Mesendoderm (in vitro differentiated cells): ENCODE data around the gene NPEPL1.
"Not testable (repeated sequence)": the region's sequence is repeated elsewhere in the genome, so short reads cannot be mapped to it uniquely, and the experiment has no call there.

Experiments
- DNase-seq: peaks from one replicate; pipeline ENCODE4 v3.0.0; 2013
- H2AK5ac ChIP-seq: 2 replicates; pipeline ENCODE4 v1.6.1; 2013; ENCODE audit warnings: low read length, inconsistent platforms
- H2BK120ac ChIP-seq: 2 replicates; pipeline ENCODE4 v1.6.1; 2013; ENCODE audit warnings: low read depth, mild to moderate bottlenecking, low read length, moderate library complexity, mixed read lengths
- H2BK15ac ChIP-seq: replicated peaks from 2 replicates; pipeline ENCODE4 v1.6.1; 2013; ENCODE audit warnings: low read depth, mild to moderate bottlenecking, moderate library complexity
- H2BK5ac ChIP-seq: 2 replicates; pipeline ENCODE4 v1.6.1; 2013; ENCODE audit warnings: low read length, inconsistent platforms
- H3K18ac ChIP-seq: 2 replicates; pipeline ENCODE4 v1.6.1; 2013; ENCODE audit warnings: mild to moderate bottlenecking, low read length, mixed read lengths
- H3K23ac ChIP-seq: one replicate; pipeline ENCODE4 v1.6.1; 2013; ENCODE audit warnings: low read length
- H3K27ac ChIP-seq: 2 replicates; pipeline ENCODE4 v1.5.1; 2013; ENCODE audit warnings: low read depth, mild to moderate bottlenecking, inconsistent platforms, low read length, moderate library complexity
- H3K27me3 ChIP-seq: 2 replicates; pipeline ENCODE4 v1.6.1; 2013; ENCODE audit warnings: low read length, control low read depth, mild to moderate bottlenecking, inconsistent platforms; ENCODE audit not compliant: insufficient read depth, poor library complexity
- H3K36me3 ChIP-seq: 2 replicates; pipeline ENCODE4 v1.6.1; 2013; ENCODE audit warnings: low read length, inconsistent platforms; ENCODE audit not compliant: control insufficient read depth, insufficient read depth
- H3K4ac ChIP-seq: one replicate; pipeline ENCODE4 v1.6.1; 2013; ENCODE audit warnings: low read depth, mild to moderate bottlenecking, low read length, moderate library complexity
- H3K4me1 ChIP-seq: 2 replicates; pipeline ENCODE4 v1.6.1; 2013; ENCODE audit warnings: low read depth, low read length, inconsistent platforms; ENCODE audit not compliant: control insufficient read depth
- H3K4me2 ChIP-seq: 2 replicates; pipeline ENCODE4 v1.6.1; 2013; ENCODE audit warnings: low read length
- H3K4me3 ChIP-seq: 2 replicates; pipeline ENCODE4 v1.5.1; 2013; ENCODE audit warnings: mild to moderate bottlenecking, low read length
- H3K56ac ChIP-seq: one replicate; pipeline ENCODE4 v1.6.1; 2013; ENCODE audit warnings: low read length
- H3K79me1 ChIP-seq: 2 replicates; pipeline ENCODE4 v1.6.1; 2013; ENCODE audit warnings: low read length, inconsistent platforms
- H3K79me2 ChIP-seq: 2 replicates; pipeline ENCODE4 v1.6.1; 2013; ENCODE audit warnings: mild to moderate bottlenecking, low read length; ENCODE audit not compliant: control insufficient read depth, insufficient read depth
- H3K9ac ChIP-seq: 2 replicates; pipeline ENCODE4 v1.6.1; 2013; ENCODE audit warnings: low read length, inconsistent platforms
- H4K5ac ChIP-seq: one replicate; pipeline ENCODE4 v1.6.1; 2013; ENCODE audit warnings: low read length
- H4K8ac ChIP-seq: one replicate; pipeline ENCODE4 v1.6.1; 2013; ENCODE audit warnings: low read depth, mild to moderate bottlenecking, control low read depth, low read length, moderate library complexity
- WGBS: extraction: QIAGEN DNeasy Blood & Tissue Kit; methylation state at CpG from one replicate; pipeline ENCODE4 v1.1.7; 2013; ENCODE audit warnings: low lambda C conversion rate, missing lambda C conversion rate; ENCODE audit not compliant: insufficient coverage; ENCODE audit errors: extremely low coverage; 5-methylcytosine and 5-hydroxymethylcytosine counted together

Gene NPEPL1

DNA sequence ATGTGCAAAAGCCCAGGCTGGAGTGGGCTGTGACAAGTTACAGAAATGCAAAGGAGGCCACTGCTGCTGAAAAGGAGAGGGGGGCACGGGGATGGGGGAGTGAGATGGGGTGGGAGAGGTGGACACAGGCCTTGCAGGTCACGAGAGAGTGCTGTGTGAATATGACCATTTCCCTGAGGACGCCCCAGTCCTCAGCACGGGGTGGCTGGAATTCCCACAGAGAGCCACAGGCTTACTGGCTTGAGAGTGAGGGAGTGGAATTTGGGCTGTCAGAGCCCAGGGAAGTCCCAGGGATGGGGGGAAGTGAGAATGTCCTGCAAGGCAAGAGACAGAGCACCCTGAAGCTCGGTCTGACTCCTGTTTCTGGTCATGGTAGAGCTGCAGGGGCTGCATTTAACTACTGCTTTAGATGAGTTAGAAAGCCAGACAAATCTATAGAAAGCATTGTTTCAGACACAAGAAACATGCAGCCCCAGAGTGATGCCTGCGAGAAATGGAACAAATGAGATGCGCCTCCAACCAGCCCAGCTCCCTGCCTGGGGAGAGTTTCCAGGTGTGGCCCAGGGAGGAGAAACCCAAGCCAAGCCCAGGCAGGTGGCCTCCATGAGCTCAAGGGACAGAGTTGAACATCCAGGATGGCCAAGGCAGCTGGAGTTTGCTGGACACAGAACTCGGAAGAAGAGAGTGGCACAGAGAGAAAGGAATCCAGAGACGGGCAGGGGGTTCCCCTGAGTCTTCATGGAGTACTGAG, 30.5 kb downstream of the NPEPL1 start:
- H2BK15ac ChIP-seq, result no peak overlapping the region
- no CpG with 5 or more reads among the region's 9 CpGs for WGBS
- no peak overlapping the region for H3K18ac ChIP-seq
- no peak overlapping the region for H3K4me2 ChIP-seq
- H3K4ac ChIP-seq, result no peak overlapping the region
- no peak overlapping the region for H3K56ac ChIP-seq
- no peak overlapping the region for H3K9ac ChIP-seq
- no peaks in the 10 kb centered on the region for H3K4me1 ChIP-seq
- no peak overlapping the region for H2BK5ac ChIP-seq
- H3K79me1 ChIP-seq, result no peaks in the 10 kb centered on the region
- no peak for DNase-seq
- H4K8ac ChIP-seq, result no peak overlapping the region
- H3K79me2 ChIP-seq, result no peaks in the 10 kb centered on the region
- no peak overlapping the region for H2BK120ac ChIP-seq
- H2AK5ac ChIP-seq, result no peak overlapping the region
- no peaks in the 10 kb centered on the region for H3K36me3 ChIP-seq
- no peak overlapping the region for H3K27ac ChIP-seq
- H3K23ac ChIP-seq, result no peak overlapping the region
- H3K4me3 ChIP-seq, result no peak overlapping the region
- H4K5ac ChIP-seq, result no peak overlapping the region
- H3K27me3 ChIP-seq, result no peaks in the 10 kb centered on the region

DNA sequence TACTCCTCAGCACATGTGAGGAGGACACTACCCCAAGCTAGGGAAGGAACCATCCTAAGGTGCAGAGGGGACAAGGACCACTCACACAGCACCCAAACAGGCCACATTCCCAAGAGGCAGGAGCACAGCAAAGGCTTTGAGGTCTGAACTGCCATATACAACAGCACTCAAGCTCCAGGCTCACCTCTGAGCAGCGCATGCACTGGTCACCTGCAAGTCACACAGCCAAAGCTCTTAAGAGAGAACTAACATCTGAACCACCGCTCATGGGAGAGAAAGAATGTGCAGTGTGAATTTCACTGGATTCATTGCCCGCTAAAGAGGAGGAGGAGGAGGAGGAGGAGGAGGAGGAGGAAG, 31.0 kb downstream of the NPEPL1 start:
- H2AK5ac ChIP-seq, result no peak overlapping the region
- H3K36me3 ChIP-seq, result no peaks in the 10 kb centered on the region
- DNase-seq, result no peak
- H3K27me3 ChIP-seq, result no peaks in the 10 kb centered on the region
- no peaks in the 10 kb centered on the region for H3K79me2 ChIP-seq
- no peak overlapping the region for H3K4ac ChIP-seq
- no peak overlapping the region for H4K8ac ChIP-seq
- no peak overlapping the region for H3K27ac ChIP-seq
- no CpG with 5 or more reads among the region's 3 CpGs for WGBS
- H3K79me1 ChIP-seq, result no peaks in the 10 kb centered on the region
- no peak overlapping the region for H2BK5ac ChIP-seq
- no peak overlapping the region for H3K9ac ChIP-seq
- no peak overlapping the region for H3K18ac ChIP-seq
- no peak overlapping the region for H4K5ac ChIP-seq
- H3K4me1 ChIP-seq, result no peaks in the 10 kb centered on the region
- no peak overlapping the region for H3K4me2 ChIP-seq
- H3K4me3 ChIP-seq, result no peak overlapping the region
- no peak overlapping the region for H3K56ac ChIP-seq
- H2BK15ac ChIP-seq, result no peak overlapping the region
- no peak overlapping the region for H2BK120ac ChIP-seq
- no peak overlapping the region for H3K23ac ChIP-seq

DNA sequence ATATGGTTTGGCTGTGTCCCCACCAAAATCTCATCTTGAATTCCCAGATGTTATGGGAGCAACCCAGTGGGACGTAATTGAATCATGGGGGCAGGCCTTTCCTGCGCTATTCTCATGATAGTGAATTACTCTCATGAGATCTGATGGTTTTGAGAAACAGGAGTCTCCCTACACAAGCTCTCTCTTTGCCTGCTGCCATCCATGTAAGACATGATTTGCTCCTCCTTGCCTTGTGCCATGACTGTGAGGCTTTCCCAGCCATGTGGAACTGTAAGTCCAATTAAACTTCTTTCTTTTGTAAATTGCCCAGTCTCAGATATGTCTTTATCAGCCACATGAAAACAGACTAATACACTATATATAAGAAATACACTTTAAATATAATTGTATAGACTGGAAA, 33.6 kb downstream of the NPEPL1 start:
- DNase-seq, H4K5ac ChIP-seq: not testable (repeated sequence)
- no CpG with 5 or more reads among the region's 2 CpGs for WGBS

GRCh38 chr20:58731192-58731591, 38.6 kb downstream of the NPEPL1 start:
- no peak overlapping the region for H3K18ac ChIP-seq
- no peaks in the 10 kb centered on the region for H3K79me1 ChIP-seq
- no peak overlapping the region for H3K9ac ChIP-seq
- H2AK5ac ChIP-seq, result no peak overlapping the region
- H2BK15ac ChIP-seq, result no peak overlapping the region
- H2BK120ac ChIP-seq, result no peak overlapping the region
- H2BK5ac ChIP-seq, result no peak overlapping the region
- no peak overlapping the region for H3K4ac ChIP-seq
- H3K4me3 ChIP-seq, result no peak overlapping the region
- DNase-seq, result no peak
- H3K56ac ChIP-seq, result no peak overlapping the region
- H3K79me2 ChIP-seq, result no peaks in the 10 kb centered on the region
- no peak overlapping the region for H3K4me2 ChIP-seq
- no peaks in the 10 kb centered on the region for H3K27me3 ChIP-seq
- no peaks in the 10 kb centered on the region for H3K36me3 ChIP-seq
- WGBS, result no CpG with 5 or more reads among the region's 2 CpGs
- H4K8ac ChIP-seq, result no peak overlapping the region
- no peaks in the 10 kb centered on the region for H3K4me1 ChIP-seq
- H3K23ac ChIP-seq, result no peak overlapping the region
- H4K5ac ChIP-seq, result no peak overlapping the region
- H3K27ac ChIP-seq, result no peak overlapping the region

More for the DNA sequence above, 33.6 kb downstream of the NPEPL1 start:
- H3K79me1 ChIP-seq, H3K27me3 ChIP-seq, H4K8ac ChIP-seq, H2BK15ac ChIP-seq, H3K4me1 ChIP-seq, H3K79me2 ChIP-seq, H3K4me3 ChIP-seq, H3K9ac ChIP-seq, H2AK5ac ChIP-seq, H3K4me2 ChIP-seq, H3K18ac ChIP-seq, H3K23ac ChIP-seq, H3K56ac ChIP-seq, H3K27ac ChIP-seq, H3K36me3 ChIP-seq, H3K4ac ChIP-seq, H2BK120ac ChIP-seq, H2BK5ac ChIP-seq: not testable (repeated sequence)

- no peak overlapping the region for H2AK5ac ChIP-seq
- H3K4me1 ChIP-seq, result no peaks in the 10 kb centered on the region
- no peak overlapping the region for H2BK5ac ChIP-seq
- no peak overlapping the region for H4K8ac ChIP-seq
- H3K18ac ChIP-seq, result no peak overlapping the region
- H3K4me3 ChIP-seq, result no peak overlapping the region
- no peaks in the 10 kb centered on the region for H3K27me3 ChIP-seq
- no peak overlapping the region for H2BK15ac ChIP-seq
- H2BK120ac ChIP-seq, result no peak overlapping the region
- H3K79me2 ChIP-seq, result no peaks in the 10 kb centered on the region
- H3K4me2 ChIP-seq, result no peak overlapping the region
- H3K23ac ChIP-seq, result no peak overlapping the region
- H3K9ac ChIP-seq, result no peak overlapping the region
- H4K5ac ChIP-seq, result no peak overlapping the region
- H3K27ac ChIP-seq, result no peak overlapping the region
- WGBS, result no CpG with 5 or more reads among the region's 1 CpG
- no peak overlapping the region for H3K4ac ChIP-seq
- no peak overlapping the region for H3K56ac ChIP-seq
- no peaks in the 10 kb centered on the region for H3K36me3 ChIP-seq
- H3K79me1 ChIP-seq, result no peaks in the 10 kb centered on the region
- DNase-seq, result no peak
Measured at GRCh38 chr20:58737198-58737597, 44.6 kb downstream of the NPEPL1 start.
